HG02870 (cell line): ENCODE measurements around the gene TMEM205.
"Not testable (repeated sequence)": the region's sequence is repeated elsewhere in the genome, so short reads cannot be mapped to it uniquely, and the experiment has no call there.

Experiments
- ATAC-seq: cut with Tn5 transposase; IDR thresholded peaks from one replicate; pipeline ENCODE4 v1.9.1; 2021; ENCODE audit warnings: mild to moderate bottlenecking, moderate library complexity; ENCODE audit not compliant: unreplicated experiment

Gene TMEM205

DNA sequence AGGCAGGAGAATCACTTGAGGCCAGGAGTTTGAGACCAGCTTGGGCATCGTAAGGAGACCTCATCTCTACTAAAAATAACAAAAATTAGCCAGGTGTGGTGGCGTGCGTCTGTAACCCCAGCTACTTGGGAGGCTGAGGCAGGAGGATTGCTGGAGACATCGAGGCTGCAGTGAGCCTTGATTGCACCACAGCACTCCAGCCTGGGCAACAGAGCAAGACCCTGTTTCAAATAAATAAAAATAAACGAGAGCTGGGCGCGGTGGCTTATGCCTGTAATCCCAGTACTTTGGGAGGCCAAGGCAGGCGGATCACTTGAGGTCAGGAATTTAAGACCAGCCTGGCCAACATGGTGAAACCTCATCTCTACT lies 6.0 kb downstream of the TMEM205 start:
- not testable (repeated sequence) for ATAC-seq

DNA sequence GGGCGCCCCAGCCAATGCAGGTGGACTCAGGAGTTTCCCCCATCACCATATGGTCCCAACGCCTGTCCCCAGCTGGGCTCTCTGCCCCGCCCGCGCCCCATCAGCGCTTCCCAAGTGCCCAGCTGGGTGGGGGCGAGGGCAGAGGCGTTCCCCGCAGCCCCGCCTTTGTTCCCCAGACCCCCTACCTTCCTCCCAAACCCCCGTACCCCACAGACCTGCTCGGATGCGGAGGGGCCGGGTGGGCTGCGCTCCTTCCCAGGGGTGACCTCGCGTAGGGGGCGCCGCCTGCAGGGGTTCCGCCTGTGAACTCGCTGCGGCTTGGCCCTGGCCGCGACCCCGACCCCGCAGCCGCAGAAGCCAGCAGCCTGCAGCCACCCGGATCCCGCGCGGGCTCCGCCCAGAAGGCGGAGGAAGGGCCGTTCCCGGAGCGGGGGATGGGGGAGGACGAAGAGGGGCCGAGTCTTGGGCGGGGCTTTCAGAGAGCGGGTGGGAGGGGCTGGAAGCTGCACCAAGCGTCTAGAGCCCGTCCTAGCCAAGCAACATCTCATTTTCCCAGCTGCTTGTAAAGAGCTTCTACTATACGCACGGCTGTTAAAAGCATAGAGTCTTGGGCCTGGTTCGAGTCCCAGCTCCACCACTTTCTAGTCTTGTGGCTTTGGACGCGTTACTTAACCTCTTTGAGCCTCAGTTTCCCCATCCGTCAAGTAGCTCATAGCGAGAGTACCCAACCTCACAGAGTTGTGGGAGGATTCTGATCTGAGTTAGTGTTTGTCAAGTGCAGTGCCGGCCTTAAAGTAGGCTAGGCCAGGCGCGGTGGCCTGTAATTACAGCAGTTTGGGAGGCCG lies 6.6 kb downstream of the TMEM205 start, which contains the start of gene RAB3D:
TSS of gene RAB3D (minus strand) at position 404 of the 845 bp plus-strand sequence. CDS start 2,258 bp downstream, outside the sequence.
- no peak for ATAC-seq

DNA sequence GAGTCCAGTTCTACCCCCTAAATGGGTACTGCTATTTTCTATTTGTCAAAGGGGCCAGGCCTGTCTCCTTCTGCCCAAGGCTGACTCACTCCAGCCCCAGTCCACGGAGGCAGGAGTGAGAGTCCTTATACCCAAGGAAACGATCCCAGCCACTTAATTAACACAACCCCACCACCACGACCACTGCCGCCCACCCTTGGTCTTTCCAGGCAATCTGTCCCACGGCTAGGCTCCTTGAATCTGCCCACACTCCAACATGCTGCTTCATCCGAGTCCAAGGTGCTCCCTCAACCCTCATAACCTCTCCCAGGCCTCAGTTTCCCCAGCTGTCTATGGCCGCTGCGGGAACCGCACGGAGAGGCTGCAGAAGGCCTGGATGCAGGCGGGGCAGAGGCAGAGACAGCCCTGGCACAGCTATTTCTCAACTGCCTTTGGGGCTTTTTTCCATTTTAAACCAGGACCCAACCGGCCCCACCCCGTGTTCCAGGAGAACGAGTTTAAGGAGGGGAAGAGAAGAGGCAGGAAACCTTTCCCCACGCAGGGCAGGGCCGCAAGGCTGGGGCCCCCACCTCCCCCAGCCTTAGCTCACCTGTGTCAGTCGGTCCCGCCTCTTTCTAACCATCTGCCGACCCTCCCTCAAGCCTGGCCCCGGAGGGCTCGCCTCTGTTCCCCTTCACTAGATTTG lies 7.4 kb downstream of the TMEM205 start:
- no peak for ATAC-seq

DNA sequence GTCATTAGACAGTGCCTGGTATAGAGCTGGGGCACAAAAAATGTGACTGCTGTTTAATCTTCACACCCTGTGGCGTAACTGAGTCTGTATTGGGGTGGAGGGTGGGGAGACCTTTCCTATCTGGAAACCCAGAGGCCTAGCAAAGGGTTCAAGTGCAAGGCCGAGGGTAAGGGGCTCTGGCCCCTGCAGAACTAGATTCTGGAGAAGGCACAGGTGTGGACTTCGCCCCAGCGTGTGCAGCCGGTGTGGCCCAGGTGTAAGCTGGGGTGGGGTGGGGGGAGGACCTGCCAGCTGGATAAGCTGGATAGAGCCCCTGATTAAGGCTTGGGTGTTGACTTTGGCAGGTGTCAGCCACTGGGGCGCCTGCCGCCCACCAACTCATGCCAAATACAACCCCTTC lies 7.9 kb downstream of the TMEM205 start:
- ATAC-seq = no peak

DNA sequence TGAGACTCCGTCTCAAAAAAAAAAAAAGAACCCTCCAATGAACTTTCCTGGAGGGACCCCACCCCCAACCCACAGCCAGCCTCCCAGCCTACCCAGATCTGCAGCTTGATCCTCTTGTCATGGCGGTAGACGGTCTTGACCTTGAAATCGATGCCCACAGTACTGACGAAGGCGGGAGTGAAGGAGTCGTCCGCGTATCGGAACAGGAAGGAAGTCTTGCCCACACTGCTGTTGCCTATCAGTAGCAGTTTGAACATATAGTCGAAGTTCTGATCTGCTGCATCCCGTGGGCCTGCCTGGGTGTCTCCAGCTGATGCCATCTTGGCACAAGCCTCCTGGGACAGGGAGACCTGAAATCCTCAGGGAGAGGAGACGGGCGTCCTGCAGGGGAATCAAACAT lies 9.0 kb downstream of the TMEM205 start:
- ATAC-seq = no peak

DNA sequence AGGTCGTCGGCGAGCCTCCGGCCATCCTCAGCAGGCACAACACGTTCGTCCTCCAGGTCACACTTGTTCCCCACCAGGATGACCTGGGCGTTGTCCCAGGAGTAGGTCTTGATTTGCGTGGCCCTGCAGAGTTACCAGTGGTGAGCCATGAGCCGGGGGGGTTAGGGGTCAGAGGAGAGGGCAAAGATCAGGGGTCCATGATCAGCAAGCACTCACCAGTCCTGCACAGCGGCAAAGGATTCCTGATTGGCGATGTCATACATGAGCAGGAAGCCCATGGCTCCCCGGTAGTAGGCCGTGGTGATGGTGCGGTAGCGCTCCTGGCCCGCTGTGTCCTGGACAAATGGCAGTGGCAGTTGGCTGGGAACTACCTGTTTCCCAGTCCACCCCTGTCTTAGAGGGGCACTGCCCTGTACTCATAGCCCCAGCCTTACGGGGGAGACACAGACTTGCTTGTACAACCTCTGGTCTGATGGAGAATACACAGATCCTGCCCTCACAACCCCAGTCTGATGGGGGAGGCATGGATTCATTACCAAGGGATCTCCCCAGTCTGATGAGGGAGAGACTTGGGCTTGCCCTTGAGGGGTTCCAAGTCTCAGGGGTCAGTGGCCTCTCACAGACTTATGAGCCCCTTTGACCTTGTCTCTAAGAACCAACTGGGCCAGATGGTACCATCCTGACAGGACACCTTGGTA lies 10.5 kb downstream of the TMEM205 start:
- ATAC-seq = no peak

DNA sequence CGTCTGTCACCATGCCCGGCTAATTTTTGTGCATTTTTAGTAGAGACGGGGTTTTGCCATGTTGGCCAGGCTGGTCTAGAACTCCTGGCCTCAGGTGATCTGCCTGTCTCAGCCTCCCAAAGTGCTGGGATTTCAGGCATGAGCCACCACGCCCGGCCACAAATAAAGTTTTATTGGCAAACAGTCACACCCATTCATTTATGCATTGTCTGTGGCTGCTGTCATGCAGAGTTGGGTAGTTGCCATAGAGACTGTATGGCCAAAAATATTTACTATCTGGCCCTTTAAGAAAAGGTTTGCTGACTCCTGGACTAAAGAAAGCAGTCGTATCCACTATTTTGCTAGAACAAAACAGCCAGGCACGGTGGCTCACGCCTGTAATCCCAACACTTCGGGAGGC lies 12.2 kb downstream of the TMEM205 start:
- not testable (repeated sequence) for ATAC-seq

DNA sequence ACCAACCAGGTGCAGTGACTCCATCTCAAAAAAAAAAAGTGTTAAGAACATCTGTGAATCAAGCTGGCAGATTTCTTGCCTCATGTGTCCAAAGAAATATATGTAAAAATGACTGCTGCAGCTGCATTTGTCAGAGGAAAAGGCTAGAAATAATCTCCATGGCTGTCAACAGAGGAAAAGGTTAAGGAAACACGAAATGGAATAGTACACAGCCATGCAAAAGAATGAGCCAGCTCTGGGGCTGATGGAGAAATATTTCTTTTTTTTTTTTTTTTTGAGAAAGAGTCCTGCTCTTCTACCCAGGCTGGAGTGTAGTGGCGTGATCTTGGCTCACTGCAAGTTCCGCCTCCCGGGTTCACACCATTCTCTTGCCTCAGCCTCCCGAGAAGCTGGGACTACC lies 13.2 kb downstream of the TMEM205 start:
- ATAC-seq = no peak

DNA sequence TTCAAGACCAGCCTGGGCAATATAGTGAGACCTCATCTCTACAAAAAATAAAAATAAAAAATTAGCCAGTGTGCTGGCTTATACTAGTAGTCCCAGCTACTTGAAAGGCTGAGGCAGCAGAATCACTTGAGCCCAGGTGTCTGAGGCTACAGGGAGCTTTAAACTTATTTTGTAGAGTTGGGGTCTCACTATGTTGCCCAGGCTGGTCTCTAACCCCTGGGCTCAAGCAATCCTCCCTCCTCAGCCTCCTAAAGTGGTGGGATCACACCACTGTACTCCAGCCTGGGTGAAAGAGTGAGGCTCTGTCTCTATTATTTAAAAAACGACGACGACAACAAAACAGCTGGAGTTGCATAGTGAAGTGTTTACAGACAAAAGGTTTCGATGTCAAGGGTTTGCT lies 14.6 kb downstream of the TMEM205 start:
- no peak for ATAC-seq

DNA sequence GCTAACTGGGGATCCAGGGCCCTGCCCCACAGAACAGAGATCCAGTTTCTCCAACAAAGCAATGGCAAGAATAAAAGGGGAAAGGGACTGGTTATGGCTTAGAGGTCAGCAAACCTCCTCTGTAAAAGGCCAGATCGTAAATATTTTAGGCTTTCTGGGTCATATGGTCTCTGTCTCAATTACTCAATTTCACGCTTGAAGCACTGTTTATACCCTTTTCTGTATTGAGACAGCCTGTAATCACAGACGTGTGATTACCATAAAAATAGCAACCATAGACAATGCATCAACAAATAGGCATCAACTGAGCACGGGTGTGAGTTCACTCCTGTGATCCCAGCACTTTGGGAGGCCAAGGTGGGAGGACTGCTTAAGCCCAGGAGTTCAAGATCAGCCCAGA lies 15.9 kb downstream of the TMEM205 start:
- ATAC-seq = no peak

DNA sequence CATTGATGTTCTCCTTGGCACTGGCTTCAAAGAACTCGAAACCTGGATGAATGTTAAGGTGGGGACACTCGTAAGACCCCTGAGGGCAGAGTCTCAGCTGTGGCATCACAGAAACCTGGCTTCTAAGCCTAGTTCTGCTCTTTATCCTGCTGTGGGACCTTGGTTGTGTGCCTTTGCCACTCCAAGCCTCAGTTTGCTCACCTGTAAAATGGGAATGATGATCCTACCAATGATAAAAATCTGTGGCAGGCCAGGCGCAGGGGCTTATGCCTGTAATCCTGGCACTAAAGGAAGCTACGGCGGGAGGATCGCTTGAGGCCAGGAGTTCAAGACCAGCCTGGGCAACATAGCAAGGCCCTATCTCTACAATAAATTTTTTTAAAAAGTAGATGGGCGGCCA lies 20.5 kb downstream of the TMEM205 start:
- ATAC-seq = no peak

DNA sequence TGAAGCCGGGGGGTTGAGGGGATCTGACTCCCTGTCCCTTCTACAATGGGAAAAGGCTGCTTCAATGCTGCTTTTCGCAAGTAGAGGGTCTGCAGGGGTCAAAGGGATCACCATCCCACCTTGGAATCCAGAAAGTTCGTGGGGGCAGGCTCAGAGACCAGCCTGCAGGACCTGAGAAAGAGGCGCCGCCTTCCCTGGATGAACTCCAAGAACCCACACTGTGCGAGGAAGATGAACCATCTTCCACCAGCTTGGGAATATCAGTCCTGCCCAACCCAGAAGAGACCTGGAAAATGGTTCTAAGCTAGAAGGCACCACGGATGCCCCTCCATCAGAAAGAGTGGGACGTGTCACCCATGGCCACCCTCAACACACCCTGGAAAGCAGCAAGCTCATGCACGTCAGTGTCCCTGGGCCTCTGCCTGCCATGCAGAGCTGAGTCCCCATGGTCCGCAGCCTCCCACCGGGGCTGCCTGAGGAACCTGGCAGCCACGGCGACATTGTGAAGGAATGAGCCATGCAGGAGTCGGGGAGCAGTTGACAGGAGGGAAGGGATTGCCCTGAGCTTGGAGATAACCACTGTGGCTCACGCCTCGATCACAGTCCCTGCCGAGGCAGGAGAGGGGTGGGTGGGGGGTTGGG lies 21.2 kb downstream of the TMEM205 start:
- ATAC-seq = no peak

DNA sequence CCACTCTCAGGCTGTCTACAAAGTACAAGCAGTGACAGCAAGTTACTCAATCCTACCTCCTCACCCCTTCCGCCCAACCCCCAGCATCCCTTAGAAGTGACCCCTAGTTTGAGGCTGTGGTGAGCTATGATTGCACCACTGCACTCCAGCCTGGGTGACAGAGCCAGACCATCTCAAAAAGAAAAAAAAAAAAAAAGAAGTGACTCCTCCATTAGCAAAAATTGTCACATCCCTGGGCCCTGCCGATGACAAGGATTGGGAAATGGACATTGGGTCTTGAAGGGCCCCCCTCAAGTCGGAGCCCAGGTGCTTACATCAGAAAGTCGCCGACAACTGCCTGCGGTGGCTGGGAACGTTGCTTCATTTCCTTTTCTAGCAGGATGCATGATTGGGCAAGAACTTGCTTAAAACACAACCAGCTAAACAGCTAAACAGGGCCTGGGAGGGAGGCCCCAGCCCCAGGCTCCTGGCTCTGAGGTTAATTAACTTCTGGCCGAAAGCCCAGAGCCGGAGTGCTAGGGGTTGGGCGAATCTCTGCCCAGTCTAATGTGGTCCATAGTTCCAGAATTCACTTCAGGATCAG lies 21.9 kb downstream of the TMEM205 start:
- ATAC-seq = no peak

DNA sequence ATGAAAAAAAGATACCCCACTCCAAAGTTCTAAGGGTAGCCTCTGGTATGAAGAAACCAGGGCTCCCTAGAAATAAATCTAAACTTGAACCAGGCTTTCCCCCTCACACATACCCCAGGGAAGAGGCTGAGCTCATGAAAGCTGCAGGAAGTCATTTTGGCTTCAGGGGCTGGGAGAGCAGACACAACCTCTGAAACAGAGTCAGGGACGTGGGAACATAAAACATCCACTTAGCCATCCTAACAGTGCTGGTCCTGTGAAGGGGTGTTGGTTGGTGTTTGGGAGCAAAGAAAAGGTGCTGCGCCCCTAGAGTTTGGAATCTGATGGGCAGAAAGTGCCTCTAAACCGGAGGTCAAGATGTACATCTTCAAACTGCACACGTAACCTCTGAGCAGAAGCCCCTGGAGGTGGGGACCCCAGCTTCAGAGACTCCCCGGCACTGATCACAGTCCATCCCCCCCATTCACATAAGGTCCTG lies 22.4 kb downstream of the TMEM205 start:
- no peak for ATAC-seq

DNA sequence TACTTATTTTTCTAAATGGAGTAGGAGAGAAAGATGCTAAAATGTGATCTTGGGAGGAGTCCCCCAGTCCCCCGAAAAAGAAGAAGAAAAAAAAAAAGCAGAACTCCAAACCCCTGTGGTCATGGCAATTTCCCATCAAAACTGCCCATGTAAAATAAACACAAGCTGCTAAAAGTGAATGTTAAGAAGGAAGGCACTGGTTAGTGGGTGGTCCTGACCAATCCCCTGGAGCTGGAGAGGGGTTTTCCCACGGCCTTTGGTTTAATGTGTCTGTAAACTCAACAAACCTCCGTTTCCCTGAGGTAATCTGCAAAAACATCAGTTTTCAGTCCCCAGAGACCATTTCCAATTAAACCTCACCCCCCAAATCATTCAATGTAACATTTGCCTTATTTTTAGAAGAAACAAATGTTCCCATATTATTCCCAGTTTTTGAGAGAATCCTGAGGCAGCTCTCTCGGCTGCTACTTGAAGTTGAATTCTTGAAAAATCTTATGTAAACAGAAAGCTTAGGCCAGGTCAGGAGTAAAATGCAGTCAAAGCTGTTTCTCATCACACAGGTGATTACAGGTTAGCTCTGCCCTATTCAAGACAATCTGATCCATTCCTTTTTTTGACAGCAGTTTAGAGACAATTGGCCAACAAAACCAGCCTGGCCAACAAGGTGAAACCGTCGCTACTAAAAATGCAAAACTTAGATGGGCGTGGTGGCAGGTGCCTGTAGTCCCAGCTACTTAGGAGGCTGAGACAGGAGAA lies 23.6 kb downstream of the TMEM205 start:
- ATAC-seq = no peak

DNA sequence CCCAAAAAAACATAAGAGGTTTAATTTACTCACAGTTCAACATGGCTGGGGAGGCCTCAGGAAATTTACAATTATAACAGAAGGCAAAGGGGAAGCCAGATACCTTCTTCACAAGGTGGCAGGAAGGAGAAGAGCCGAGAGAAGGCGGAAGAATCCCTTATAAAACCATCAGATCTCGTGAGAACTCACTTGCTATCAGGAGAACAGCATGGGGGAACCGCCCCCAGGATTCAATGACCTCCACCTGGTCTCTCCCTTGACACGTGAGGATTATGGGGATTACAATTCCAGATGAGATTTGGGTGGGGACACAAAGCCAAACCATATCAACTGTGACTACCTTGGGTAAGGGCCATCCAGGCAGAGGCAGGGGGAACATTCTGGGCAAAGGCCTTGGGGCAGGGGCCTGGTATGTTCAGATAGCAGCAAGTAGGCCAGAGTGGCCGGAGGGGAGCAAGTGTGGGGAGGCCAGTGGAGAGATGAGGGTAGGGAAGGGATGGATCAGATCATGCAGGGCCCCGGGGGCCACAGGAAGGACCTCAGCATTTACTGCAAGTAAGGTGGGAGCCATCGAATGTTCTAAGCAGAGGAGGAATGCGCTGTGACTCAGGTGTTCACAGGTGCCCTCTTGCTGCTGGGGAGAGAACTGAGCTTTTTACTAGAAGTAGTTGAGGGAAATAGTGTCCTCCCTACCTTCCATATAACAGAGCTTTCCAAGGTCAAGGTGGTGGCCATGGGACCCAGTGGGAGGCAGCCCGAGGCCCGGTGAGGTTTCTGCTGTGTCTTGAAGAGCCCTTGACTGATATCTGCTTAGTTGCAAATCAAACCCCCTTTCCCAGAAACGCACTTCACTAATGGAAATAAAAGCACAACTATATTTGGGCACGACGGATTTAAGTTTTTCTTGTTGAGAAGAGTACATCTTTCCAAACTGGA lies 24.6 kb downstream of the TMEM205 start:
- no peak for ATAC-seq

DNA sequence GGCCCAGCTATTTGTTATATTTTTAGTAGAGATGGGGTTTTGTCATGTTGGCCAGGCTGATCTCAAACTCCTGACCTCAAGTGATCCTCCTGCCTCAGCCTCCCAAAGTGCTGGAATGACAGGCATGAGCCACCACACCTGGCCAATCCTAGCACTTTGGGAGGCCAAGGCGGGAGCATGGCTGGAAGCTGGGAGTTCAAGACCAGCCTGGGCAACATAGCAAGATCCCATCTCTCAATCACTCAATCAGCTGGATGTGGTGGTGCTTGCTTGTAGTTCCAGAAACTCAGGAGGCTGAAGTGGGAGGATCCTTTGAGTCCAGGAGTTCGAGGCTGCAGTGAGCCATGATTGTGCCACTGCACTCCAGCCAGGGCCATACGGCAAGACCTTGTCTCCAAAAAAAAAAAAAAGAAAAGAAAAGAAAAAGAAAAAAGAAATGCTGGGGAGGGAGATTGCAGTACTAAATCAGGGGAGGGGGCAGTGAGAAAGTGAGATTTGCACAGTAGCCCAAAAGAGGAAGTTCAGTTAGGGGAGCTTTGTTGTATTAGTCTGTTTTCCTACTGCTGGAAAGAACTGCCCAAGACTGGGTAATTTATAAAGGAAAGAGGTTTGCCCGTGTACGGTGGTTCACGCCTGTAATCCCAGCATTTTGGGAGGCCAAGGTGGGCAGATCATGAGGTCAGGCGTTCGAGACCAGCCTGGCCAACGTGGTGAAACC lies 25.6 kb downstream of the TMEM205 start:
- ATAC-seq = not testable (repeated sequence)

DNA sequence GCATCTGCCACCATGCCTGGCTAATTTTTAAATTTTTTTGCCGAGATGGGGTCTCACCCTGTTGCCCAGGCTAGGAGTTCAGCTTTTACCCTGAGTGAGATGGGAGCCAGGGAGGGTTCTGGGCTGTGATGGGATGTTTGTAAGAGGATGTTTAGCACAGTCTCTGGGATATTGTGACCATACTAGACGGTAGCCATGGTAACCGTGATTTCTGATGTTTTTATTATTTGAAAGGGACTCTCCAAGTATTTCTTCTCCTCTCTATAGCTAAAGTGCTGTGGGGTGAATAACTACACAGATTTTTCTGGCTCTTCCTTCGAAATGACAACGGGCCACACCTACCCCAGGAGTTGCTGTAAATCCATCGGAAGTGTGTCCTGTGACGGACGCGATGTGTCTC lies 39.7 kb downstream of the TMEM205 start:
- no peak for ATAC-seq
